TTC549 (cell line): Measurements from ENCODE around the gene SPDYE2.
"Not testable (repeated sequence)": the region's sequence is repeated elsewhere in the genome, so short reads cannot be mapped to it uniquely, and the experiment has no call there.

Source experiments
- FAIRE-seq: peaks from 2 replicates; lab custom pipeline; 2012; peaks lifted over from hg19 to GRCh38; lab: Jason Lieb, UNC

The SPDYE2 gene

DNA sequence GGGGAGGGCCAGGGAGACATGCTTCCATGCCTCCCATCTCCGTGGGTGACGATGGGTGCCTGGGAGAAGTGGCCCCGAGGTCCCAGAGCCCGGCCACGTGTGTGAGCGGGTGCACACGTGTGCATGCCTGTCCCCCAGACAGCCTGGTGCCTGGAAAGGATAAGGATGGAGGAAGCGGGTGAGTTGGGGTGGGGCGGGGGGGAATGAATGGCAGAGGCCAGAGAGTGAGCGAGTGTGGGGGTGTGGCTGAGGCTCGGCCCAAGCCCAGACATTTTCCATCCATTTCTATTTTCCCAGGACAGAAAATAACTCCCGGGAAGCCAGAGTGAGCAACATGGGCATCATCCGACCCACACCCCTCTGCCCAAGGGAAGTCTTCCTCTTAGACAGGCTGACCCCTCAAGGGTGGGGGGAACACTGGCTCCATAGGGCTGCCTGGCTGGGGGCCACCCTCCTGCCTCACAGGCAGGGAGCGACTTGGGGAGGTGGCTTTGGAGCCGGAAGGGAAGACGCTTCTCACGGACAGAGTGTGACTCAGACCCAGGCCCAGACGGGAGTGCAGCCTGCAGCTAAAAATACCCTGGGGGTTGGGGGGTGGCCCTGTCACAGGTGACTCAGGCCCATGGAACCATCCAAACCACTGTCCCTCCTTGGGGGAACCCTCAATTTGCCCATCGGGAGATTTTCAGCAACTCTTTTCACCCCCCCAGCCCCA, 53.6 kb downstream of the SPDYE2 start:
- FAIRE-seq: not testable (repeated sequence)

DNA sequence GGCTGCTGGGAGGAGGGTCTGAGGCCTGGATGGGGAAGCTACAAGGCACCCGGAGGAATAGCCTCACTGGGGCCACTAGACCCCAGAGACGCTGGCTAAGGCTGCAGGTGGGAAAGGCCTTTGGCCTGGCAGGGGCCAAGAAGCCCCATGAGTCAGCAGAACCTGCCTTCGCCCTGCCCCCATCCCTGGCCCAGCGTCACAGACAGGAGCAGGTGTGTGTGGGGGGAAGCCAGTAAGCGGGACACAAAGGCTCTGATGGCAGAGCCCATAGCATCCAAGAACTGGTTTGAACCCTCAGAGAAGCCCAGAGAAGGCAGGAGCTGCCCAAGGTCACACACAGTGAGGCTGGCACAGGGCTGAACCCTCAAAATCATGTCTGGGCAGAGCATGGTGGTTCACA, 55.8 kb downstream of the SPDYE2 start:
- not testable (repeated sequence) for FAIRE-seq

DNA sequence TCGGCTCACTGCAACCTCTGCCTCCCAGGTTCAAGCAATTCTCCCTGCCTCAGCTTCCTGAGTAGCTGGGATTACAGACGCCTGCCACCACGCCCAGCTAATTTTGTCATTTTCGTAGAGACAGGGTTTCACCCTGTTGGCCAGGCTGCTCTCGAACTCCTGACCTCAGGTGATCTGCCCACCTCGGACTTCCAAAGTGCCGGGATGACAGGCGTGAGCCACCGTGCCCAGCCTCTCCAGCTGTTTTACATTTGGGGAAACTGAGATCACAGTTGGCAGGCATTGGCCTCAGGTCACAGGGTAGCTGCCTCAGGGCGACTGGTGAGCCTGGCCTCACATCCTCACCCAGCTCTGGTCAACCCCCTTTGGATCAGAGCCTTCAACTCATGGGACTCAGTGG, 58.7 kb downstream of the SPDYE2 start:
- FAIRE-seq: not testable (repeated sequence)

GRCh38 chr7:102610441-102610840, 59.4 kb downstream of the SPDYE2 start:
- not testable (repeated sequence) for FAIRE-seq

GRCh38 chr7:102611013-102611674, 60.1 kb downstream of the SPDYE2 start:
- not testable (repeated sequence) for FAIRE-seq

GRCh38 chr7:102611675-102612325, 60.8 kb downstream of the SPDYE2 start:
- FAIRE-seq: not testable (repeated sequence)
